Measurements from ENCODE around the gene DBF4. TPM values are rescaled to one million over a fixed set of nuclear protein-coding genes. Genes with fewer than 3 reads are reported as not detected.
"Not testable (repeated sequence)": the region's sequence is repeated elsewhere in the genome, so short reads cannot be mapped to it uniquely, and the experiment has no call there.

The DBF4 gene
- total RNA-seq, 4 donors from 2014 or later = 8.0 to 16.0 (median 10.5) TPM

DNA sequence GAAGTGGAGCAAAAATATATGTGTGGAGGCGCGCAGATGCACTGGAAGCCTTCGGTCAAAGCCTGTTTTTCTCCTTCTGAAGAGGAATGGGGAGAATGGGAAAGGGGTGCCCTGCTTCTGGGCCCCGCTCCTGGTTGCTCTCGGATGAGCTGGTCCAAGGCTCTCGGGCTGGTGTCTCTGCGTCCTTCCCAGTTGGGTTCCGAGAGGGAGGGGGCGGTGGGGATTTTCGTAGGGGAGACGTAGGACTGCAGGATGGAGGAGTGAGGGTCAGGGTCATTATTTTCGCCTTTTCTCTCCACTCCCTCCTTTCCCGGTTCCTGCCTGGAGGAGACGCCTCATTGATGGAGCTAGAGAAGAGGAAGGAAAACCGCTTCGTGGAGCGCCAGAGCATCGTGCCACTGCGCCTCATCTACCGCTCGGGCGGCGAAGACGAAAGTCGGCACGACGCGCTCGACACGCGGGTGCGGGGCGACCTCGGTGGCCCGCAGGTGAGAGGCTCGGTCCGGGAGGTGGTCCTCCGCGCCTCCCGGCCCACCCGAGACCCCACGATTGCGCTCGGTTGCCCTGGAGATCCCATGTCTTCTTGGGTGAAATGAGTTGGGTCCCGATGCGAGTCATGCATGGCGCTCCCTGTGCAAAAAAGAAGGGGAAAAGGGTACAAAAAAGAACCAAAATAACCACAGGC, 58.5 kb downstream of the DBF4 start:
- 3% methylated on average over 42 to 47 of the region's 47 CpGs for WGBS, 2 donors
- peak overlapping the region; percentile 55 for H3K4me3 ChIP-seq (ENCODE audit: low read depth, poor library complexity, severe bottlenecking)
- DNase-seq (ENCODE audit: low spot score in 2 of 2) = no peak
- TF ChIP-seq CTCF (IDR thresholded peaks at IDR 0.05) (no peak), POLR2A (IDR thresholded peaks at IDR 0.05) (no peak)
- intact Hi-C loops (cut with DNase I; ENCODE audit: low total_unique reads) = no loop called here

DNA sequence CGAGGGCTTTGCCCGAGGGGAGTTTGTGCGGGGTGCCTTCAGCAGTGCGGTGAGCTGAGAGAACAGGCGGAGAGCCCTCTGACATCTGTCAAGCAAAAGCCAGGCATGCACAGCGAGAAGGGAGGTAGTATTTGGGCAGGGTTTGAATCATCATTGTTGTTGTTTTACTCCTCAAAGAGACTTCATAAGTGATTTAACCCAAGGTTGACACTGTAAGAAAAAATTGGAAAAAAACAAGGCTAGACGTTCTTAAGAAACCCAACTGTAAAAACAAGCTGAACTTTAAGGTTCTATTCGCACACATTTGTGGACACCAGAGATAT, 59.1 kb downstream of the DBF4 start:
- no peak for TF ChIP-seq CTCF (IDR thresholded peaks at IDR 0.05)
- no peak for TF ChIP-seq POLR2A (IDR thresholded peaks at IDR 0.05)
- H3K4me3 ChIP-seq (ENCODE audit: low read depth, poor library complexity, severe bottlenecking) = peak overlapping the region; percentile 55
- intact Hi-C loops (cut with DNase I; ENCODE audit: low total_unique reads) = no loop called here
- DNase-seq (ENCODE audit: low spot score in 2 of 2) = no peak
- 31 to 43% methylated on average over 8 of the region's 8 CpGs for WGBS, 2 donors

GRCh38 chr7:87941138-87941537, 64.8 kb downstream of the DBF4 start:
- H3K4me3 ChIP-seq (ENCODE audit: low read depth, poor library complexity, severe bottlenecking) = no peak overlapping the region
- no peak for DNase-seq (ENCODE audit: low spot score in 2 of 2)
- intact Hi-C loops (cut with DNase I; ENCODE audit: low total_unique reads) = no loop called here
- no peak for TF ChIP-seq CTCF (IDR thresholded peaks at IDR 0.05)
- no peak for TF ChIP-seq POLR2A (IDR thresholded peaks at IDR 0.05)
- 89 to 94% methylated on average over 4 of the region's 4 CpGs for WGBS, 2 donors

- WGBS, 2 donors = 82 to 85% methylated on average over 3 of the region's 3 CpGs
- DNase-seq (ENCODE audit: low spot score in 2 of 2) = no peak
- H3K4me3 ChIP-seq (ENCODE audit: low read depth, poor library complexity, severe bottlenecking) = no peak overlapping the region
- no peak for TF ChIP-seq CTCF (IDR thresholded peaks at IDR 0.05)
- no peak for TF ChIP-seq POLR2A (IDR thresholded peaks at IDR 0.05)
- intact Hi-C loops (cut with DNase I; ENCODE audit: low total_unique reads) = no loop called here
Observed at GRCh38 chr7:87944547-87944946, 68.3 kb downstream of the DBF4 start.

DNA sequence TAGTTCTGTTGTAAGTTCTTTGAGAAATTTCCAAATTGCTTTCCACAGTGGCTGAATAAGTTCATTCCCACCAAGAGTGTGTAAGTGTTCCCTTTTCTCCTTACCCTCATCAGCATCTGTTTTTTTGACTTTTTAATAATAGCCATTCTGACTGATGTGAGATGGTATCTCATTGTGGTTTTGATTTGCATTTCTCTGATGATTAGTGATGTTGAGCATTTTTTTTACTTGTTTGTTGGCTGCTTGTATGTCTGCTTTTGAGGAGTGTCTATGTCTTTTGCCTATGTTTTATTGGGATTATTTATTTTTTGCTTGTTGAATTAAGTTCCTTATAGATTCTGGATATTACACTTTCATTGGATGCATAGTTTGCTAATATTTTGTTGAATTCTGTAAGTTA, 69.6 kb downstream of the DBF4 start:
- DNase-seq (ENCODE audit: low spot score in 2 of 2); intact Hi-C loops (cut with DNase I; ENCODE audit: low total_unique reads); H3K4me3 ChIP-seq (ENCODE audit: low read depth, poor library complexity, severe bottlenecking): not testable (repeated sequence)

DNA sequence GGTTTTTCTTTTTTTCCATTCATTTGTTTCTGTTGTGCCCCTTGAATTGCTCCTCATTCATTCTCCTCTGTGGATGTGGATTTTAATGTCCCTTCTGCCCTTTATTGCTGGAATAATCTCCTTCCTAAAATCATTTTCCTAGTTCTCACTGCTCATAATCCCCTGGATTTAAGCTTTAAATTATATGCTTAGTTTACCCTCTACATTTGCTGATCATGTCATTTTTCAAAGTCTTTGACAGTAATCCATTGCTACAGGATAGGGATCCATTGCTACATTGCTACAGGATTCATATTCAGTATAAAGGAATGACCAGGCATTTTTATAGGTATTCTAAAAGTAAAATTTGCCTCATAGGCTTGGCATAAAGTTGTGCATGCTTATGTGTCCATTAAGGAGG, 72.1 kb downstream of the DBF4 start:
- TF ChIP-seq POLR2A (IDR thresholded peaks at IDR 0.05) (no peak), CTCF (IDR thresholded peaks at IDR 0.05) (no peak)
- no peak for DNase-seq (ENCODE audit: low spot score in 2 of 2)
- no peak overlapping the region for H3K4me3 ChIP-seq (ENCODE audit: low read depth, poor library complexity, severe bottlenecking)
- intact Hi-C loops (cut with DNase I; ENCODE audit: low total_unique reads) = no loop called here

Other genes starting within 250 kb of the DBF4 start
- gene RUNDC3B, start 248.1 kb upstream of the DBF4 start, total RNA-seq = 1 to 10 TPM in 2 of 4 donors, under 1 TPM in 2; 0.46 to 5.2 (median 1.0) TPM
- 10 to 100 TPM; 13.6 to 37.2 (median 25.0) TPM for gene SLC25A40, start 133 bp upstream of the DBF4 start, total RNA-seq
- 1 to 10 TPM in 2 of 4 donors, under 1 TPM in 2; 0.30 to 2.1 (median 1.0) TPM for gene ADAM22, start 57.8 kb downstream of the DBF4 start, total RNA-seq

Measured in lower leg skin (tissue), 4 donors.